GM12878 (cell line): ENCODE measurements around the gene DHPS. TPM values are rescaled to one million over a fixed set of nuclear protein-coding genes. Genes with fewer than 3 reads are reported as not detected.

Experiments
- ATF3 ChIP-seq: IDR thresholded peaks from 2 replicates; pipeline ENCODE4 v1.6.1; 2011; ENCODE audit warnings: low read depth, mild to moderate bottlenecking, low read length, moderate library complexity, borderline replicate concordance; ENCODE audit errors: extremely low read depth
- BMI1 ChIP-seq: fragments of 450-650 bp; IDR thresholded peaks from 2 replicates; pipeline ENCODE4 v1.6.1; 2016; ENCODE audit warnings: mild to moderate bottlenecking, moderate library complexity, borderline replicate concordance
- CEBPZ ChIP-seq: fragments of 150-350 bp; IDR thresholded peaks from 2 replicates; pipeline ENCODE4 v1.6.1; 2016; ENCODE audit warnings: low read depth, low read length
- CTCF ChIP-seq, 3 experiments: IDR thresholded peaks in 2 of 3; conservative IDR thresholded peaks in 1 of 3; 2 replicates each; pipeline ENCODE4 v1.5.1; 2011; ENCODE audit warnings: low read depth in 3 of 3, low read length in 3 of 3, mild to moderate bottlenecking in 3 of 3, control low read depth in 2 of 3, moderate library complexity in 2 of 3, inconsistent platforms in 1 of 3, mixed read lengths in 1 of 3; ENCODE audit not compliant: control insufficient read depth in 2 of 3, insufficient read depth in 1 of 3; ENCODE audit errors: extremely low read depth in 1 of 3
- FOXK2 ChIP-seq: fragments of 450-650 bp; IDR thresholded peaks from 2 replicates; pipeline ENCODE4 v1.6.1; 2017; ENCODE audit warnings: mild to moderate bottlenecking, moderate library complexity
- HDAC6 ChIP-seq: fragments of 200-600 bp; sonication (generic); IDR thresholded peaks from one replicate; pipeline ENCODE4 v1.8.0; 2017; ENCODE audit warnings: antibody characterized with exemption; ENCODE audit not compliant: unreplicated experiment
- KLF5 ChIP-seq: fragments of 450-650 bp; IDR thresholded peaks from 2 replicates; pipeline ENCODE4 v1.6.1; 2014; ENCODE audit warnings: mild to moderate bottlenecking; ENCODE audit not compliant: partially characterized antibody
- MTA2 ChIP-seq: fragments of 450-650 bp; IDR thresholded peaks from 2 replicates; pipeline ENCODE4 v1.6.1; 2016; ENCODE audit warnings: low read depth, mild to moderate bottlenecking, moderate library complexity
- NBN ChIP-seq: fragments of 450-650 bp; IDR thresholded peaks from 2 replicates; pipeline ENCODE4 v1.6.1; 2016
- RBBP5 ChIP-seq: fragments of 200-600 bp; sonication (generic); conservative IDR thresholded peaks from 2 replicates; pipeline ENCODE4 v1.6.1; 2016
- RFX5 ChIP-seq: IDR thresholded peaks from 2 replicates; pipeline ENCODE4 v1.6.1; 2011; ENCODE audit warnings: low read depth, low read length, improper control_type of control experiment
- SIN3A ChIP-seq: IDR thresholded peaks from 2 replicates; pipeline ENCODE4 v1.6.1; 2012; ENCODE audit warnings: low read depth, low read length, improper control_type of control experiment
- SIX5 ChIP-seq: IDR thresholded peaks from 2 replicates; pipeline ENCODE4 v1.6.1; 2011; ENCODE audit warnings: mild to moderate bottlenecking, low read depth, low read length, moderate library complexity; ENCODE audit not compliant: severe bottlenecking
- SMARCA5 ChIP-seq: fragments of 450-650 bp; IDR thresholded peaks from 2 replicates; pipeline ENCODE4 v1.6.1; 2017; ENCODE audit warnings: mild to moderate bottlenecking
- SMC3 ChIP-seq: IDR thresholded peaks from 2 replicates; pipeline ENCODE4 v1.6.1; 2011; ENCODE audit warnings: low read length, improper control_type of control experiment, borderline replicate concordance
- SPI1 ChIP-seq: IDR thresholded peaks from 2 replicates; pipeline ENCODE4 v1.6.1; 2011; ENCODE audit warnings: low read depth, mild to moderate bottlenecking, low read length, moderate library complexity, borderline replicate concordance; ENCODE audit not compliant: insufficient read depth
- SREBF1 ChIP-seq: IDR thresholded peaks from 2 replicates; pipeline ENCODE4 v1.6.1; 2012; ENCODE audit warnings: mild to moderate bottlenecking, low read length
- TCF12 ChIP-seq: IDR thresholded peaks from 2 replicates; pipeline ENCODE4 v1.6.1; 2011; ENCODE audit warnings: low read depth, mild to moderate bottlenecking, low read length
- ZBED1 ChIP-seq: IDR thresholded peaks from 2 replicates; pipeline ENCODE4 v1.6.1; 2016; ENCODE audit warnings: borderline replicate concordance
- ZNF24 ChIP-seq: fragments of 450-650 bp; IDR thresholded peaks from 2 replicates; pipeline ENCODE4 v1.6.1; 2017; ENCODE audit warnings: antibody characterized with exemption, mild to moderate bottlenecking
- ZSCAN29 ChIP-seq: fragments of 450-650 bp; IDR thresholded peaks from 2 replicates; pipeline ENCODE4 v1.6.1; 2017; ENCODE audit warnings: mild to moderate bottlenecking, moderate library complexity
- polyA plus RNA-seq, 11 experiments: library from polyadenylated mRNA; depleted of rRNA in 4 of 11; unstranded in 6 of 11; stranded (reverse) in 5 of 11; fragments of >200 nt; fragmentation: Nextera tagmentation in 4 of 11; fragmentation: Illumina TruSeq in 1 of 11; extraction: Ambion mirVana in 4 of 11; extraction: Trizol in 1 of 11; gene quantifications; 1 replicate in 1 of 11; 2 replicates in 10 of 11; pipeline versions ENCODE4 v1.2.1 to v1.2.3, GENCODE V29; 2011 to 2016; ENCODE audit warnings: inconsistent platforms in 2 of 11, missing spikeins in 2 of 11, low read depth in 1 of 11
- total RNA-seq, 4 experiments: library from RNA; depleted of rRNA in 3 of 4; stranded (reverse); fragments of >200 nt in 3 of 4; fragmentation: Illumina TruSeq in 1 of 4; extraction: Trizol in 1 of 4; gene quantifications; 2 replicates each; pipeline versions ENCODE4 v1.2.1 to v1.2.3, GENCODE V29; 2013 to 2021

DHPS gene
- total and polyA plus RNA-seq, 10 of the 15 experiments (the other 5 are each of a cell fraction or from before 2014, with no cell fraction given): 36.4 to 104 (median 83.4) TPM

GRCh38 chr19:12669270-12670158 is 12.2 kb downstream of the DHPS start (continued):
- TF ChIP-seq KLF5 (peak; percentile 92), ZNF24 (peak; percentile 39; the same call in 1 of the 2 replicates), SMC3 (no peak; the same call in 1 of the 2 replicates), ATF3 (no peak), CTCF (IDR thresholded peaks at IDR 0.05 in 2 of 3, conservative IDR thresholded peaks at IDR 0.05 in 1 of 3; ENCODE audit: control insufficient read depth in 2 of 3, extremely low read depth in 1 of 3, insufficient read depth in 1 of 3, low read depth in 3 of 3, low read length in 3 of 3) (no peak), ZSCAN29 (no peak), NBN (peak; percentile 95; the same call in 1 of the 2 replicates), CEBPZ (no peak), BMI1 (no peak), RFX5 (no peak; the same call in 1 of the 2 replicates), SIX5 (peak; percentile 56), TCF12 (no peak), FOXK2 (peak; percentile 91), SIN3A (peak; percentile 81), HDAC6 (no peak), SREBF1 (no peak; the same call in 1 of the 2 replicates), SMARCA5 (no peak), ZBED1 (no peak), SPI1 (no peak), RBBP5 (no peak), MTA2 (peak; percentile 93)
